Stimulated activated CD4-positive, alpha-beta T cell treated with anti-CD3 and anti-CD28 coated beads, Interleukin-15, amount 100 ng/mL, for 24 hours (primary cell): Measurements from ENCODE around the gene PPFIBP1.
"Not testable (repeated sequence)": the region's sequence is repeated elsewhere in the genome, so short reads cannot be mapped to it uniquely, and the experiment has no call there.

Experiments used
- DNase-seq: peaks from one replicate; pipeline ENCODE4 v3.0.0-alpha.2; 2020

Gene PPFIBP1

GRCh38 chr12:27730097-27730588 lies 206.1 kb downstream of the PPFIBP1 start:
- no peak for DNase-seq

GRCh38 chr12:27732281-27732680 lies 208.3 kb downstream of the PPFIBP1 start:
- DNase-seq, result no peak

GRCh38 chr12:27733052-27733656 lies 209.1 kb downstream of the PPFIBP1 start:
- DNase-seq, result peak; percentile 42

GRCh38 chr12:27733791-27734190 lies 209.8 kb downstream of the PPFIBP1 start:
- DNase-seq, result no peak

GRCh38 chr12:27734321-27734720 lies 210.3 kb downstream of the PPFIBP1 start:
- not testable (repeated sequence) for DNase-seq

- no peak for DNase-seq
These were observed 219.6 kb downstream of the PPFIBP1 start for GRCh38 chr12:27743601-27744000.
